Right lobe of liver (tissue), 4 donors: Measurements from ENCODE around the gene UGT3A2.

Source experiments
- CTCF ChIP-seq, 4 donors: fragments of 200-600 bp in 3 of 4; fragments of 450-650 bp in 1 of 4; IDR thresholded peaks; one replicate each; pipeline versions ENCODE4 v1.5.1 to v1.8.0; 2016 to 2022; ENCODE audit warnings: antibody characterized with exemption in 4 of 4, mild to moderate bottlenecking in 2 of 4
- POLR2A ChIP-seq: fragments of 450-650 bp; IDR thresholded peaks from one replicate; pipeline ENCODE4 v1.6.1; 2017; ENCODE audit warnings: antibody characterized with exemption, mild to moderate bottlenecking
- donor health status: DM: no; HTN: no; CAD: no.
- donor health status: DM: no; HTN: no; CAD: no.
- donor health status: DM: no; HTN: yes; CAD: no.

GRCh38 chr5:36111238-36111637, 44.6 kb upstream of the UGT3A2 start:
- TF ChIP-seq CTCF (IDR thresholded peaks at IDR 0.05) (no peak), POLR2A (no peak)
